HG03097 (cell line): ENCODE measurements around the gene BSX.

Experiments
- ATAC-seq: cut with Tn5 transposase; IDR thresholded peaks from one replicate; pipeline ENCODE4 v1.9.1; 2021; ENCODE audit not compliant: unreplicated experiment, low FRiP score

Gene BSX

GRCh38 chr11:122981388-122982264 lies at the start of gene BSX:
BSX (minus strand) TSS chr11:122981834; CDS start chr11:122981671, 163 bp downstream.
- no peak for ATAC-seq

DNA sequence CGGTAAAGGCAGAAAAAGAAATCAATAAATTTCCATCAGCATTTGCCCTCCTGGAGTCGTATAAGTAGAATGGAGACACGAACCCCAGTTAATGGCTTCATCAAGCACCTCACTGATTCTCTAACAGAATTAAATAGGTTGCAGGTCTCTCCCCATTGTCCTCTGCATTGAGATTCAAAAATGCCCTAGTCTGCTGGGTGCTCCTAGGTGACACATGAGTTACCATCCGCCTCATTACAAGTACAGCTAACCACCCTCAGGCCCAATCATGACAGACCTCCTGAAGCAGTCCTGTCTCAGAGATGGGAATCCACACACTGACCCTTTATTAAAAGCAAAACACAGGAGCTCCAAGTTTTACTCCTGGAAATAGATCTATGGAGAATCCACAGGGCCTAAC lies 48.9 kb upstream of the BSX start:
- no peak for ATAC-seq

DNA sequence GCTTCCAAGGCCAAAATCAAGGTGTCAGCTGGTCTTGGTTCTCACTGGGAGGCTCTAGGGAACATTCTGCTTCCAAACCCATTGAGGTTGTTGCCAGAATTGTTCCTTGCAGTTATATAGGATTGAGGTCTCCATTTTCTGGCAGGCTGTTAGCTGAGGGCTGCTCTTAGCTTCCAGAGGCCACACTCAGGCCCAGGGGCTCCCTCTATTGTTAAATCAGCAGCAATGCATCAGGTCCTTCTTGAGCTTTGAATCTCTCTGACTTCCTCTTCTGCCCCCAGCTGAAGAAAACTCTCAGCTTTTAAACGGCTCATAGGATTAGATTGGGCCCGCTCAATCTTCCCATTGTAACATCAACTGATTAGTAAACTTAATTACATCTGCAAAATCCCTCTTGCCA lies 39.3 kb upstream of the BSX start:
- ATAC-seq = no peak

- no peak for ATAC-seq
These were observed 37.1 kb upstream of the BSX start for GRCh38 chr11:123018702-123019101.

- ATAC-seq = no peak
These were observed 29.9 kb upstream of the BSX start for GRCh38 chr11:123011510-123011909.

GRCh38 chr11:123006860-123007542 lies 25.4 kb upstream of the BSX start:
- no peak for ATAC-seq

DNA sequence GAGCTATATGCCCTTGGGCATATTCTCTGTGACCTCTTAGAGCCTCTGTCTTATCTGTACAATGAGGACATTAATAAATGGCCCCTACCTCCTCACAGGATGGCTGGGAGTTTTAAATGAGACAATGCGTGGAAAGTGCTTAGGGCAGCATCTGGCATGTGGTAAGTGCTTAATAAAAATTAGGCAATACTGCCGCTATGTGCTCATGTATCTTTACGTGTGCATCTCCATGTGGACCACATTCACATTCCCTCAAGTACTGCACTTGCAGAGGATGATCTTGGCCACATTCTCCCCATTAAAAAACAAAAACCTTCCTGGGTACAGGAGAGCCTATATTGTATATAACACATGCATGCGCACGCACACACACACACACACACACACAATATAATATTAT lies 19.1 kb upstream of the BSX start:
- ATAC-seq = no peak

GRCh38 chr11:122998727-122999366 lies 17.2 kb upstream of the BSX start:
- no peak for ATAC-seq

GRCh38 chr11:122995526-122995925 lies 13.9 kb upstream of the BSX start:
- ATAC-seq = no peak

DNA sequence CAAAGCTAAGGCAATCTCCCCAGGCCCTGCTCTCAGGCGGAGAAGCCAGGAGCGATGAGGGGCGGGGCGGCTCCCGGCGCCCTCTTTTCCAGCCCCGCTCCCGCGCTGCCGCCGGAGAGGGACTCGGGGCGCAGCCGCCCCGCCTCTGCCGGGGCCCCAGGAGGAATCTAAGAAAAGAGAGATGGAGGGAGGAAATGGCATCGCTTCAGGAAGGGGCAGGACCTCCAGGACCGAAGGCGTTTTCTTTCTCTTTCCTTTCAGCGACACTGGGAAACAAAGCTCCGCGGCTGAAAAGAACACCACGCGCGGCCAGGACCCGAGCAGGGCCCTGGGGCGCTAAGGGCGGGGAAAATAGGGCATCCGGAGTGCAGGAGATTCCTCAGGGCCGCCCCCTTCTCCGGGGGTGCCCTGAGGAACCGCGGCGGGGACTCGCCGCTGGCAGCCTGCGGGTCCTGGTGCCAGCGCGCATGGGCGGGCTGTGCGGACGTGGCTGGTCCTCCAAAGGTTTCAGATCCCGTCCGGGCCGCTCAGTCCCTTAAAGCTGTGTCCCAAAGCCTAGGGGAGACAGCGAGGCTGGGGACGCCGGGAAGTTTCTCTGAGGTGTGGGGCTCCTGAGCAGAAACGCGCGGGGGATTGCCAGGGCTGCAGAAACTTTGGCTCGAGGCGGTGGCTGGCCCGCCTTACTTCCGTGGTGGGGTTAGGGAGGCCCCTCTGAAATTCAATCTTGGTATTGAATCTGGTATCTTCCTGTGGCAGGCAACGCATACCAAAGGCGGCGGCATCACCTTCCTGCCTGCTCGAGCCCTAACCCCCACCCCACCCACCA lies 2.8 kb upstream of the BSX start:
- ATAC-seq = no peak

DNA sequence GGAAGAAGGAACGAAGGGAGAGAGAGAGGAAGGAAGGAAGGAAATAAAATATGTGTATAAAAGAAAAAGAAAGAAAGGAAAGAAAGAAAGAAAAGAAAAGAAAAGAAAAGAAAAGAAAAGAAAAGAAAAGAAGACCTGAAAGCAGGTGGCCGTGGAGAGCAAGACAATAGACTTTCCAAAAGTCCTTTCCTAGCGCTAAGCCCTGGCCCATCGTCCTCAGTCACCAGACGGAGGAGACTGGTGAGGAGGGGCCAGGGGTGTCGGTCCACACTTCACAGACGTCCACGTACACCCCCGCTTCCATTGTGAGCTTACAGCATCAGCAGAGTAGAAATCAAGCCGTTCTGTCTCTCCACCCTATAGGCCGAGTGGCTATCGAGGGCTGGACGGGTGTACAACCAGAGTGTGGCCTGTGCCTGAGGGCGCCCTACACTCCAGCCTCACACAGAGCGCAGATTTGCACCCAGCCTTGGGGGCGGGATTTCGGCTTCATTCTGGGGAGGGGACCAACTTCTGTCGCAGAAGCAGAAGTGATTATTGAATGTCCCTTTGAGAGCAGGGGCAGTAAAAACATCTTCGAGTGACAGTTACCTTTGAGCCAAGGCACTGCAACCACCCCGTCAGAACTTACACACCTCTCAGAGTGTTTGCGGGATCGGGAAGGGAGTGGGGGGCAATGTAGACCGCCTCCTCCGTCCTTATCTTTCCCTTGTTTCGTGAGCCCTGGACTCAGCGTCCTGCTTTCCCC lies 2.0 kb upstream of the BSX start:
- no peak for ATAC-seq

DNA sequence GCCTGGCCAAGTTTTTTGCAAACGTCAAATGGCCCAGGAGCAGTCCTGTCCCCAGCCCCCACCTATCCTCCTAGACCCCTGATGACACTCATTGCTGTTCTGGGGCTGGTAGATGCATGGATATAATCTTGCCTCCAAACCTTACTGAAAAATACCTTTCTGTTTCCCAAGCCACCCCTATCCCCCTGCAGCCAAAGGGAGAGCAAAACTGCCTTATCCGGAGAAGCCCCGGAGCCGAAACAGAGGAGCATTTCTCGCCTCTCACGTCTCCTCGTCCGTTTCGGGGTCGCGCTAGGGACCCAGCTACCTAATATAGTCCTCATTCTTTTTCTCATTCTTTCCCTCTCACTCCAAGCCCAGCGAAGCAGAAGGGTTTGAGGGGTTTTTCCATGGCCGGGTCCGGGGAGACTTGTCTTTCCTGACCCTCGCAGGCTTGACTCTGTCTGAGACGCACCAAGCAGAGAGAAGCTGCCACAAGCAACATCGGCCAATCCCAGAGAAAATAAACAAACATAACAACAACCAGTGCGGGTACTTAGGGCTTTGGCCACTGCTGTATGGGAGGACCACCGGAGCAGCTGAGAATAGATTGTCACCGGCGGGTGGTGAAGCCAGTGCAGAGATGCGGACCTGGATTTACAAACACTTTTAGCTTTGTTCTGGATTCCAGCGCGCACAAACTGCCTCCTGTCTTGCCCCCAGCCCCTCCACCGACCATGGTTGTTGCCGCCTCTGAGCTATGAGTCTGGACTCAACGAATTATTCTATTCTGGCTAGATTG lies 1.6 kb downstream of the BSX start:
- no peak for ATAC-seq

DNA sequence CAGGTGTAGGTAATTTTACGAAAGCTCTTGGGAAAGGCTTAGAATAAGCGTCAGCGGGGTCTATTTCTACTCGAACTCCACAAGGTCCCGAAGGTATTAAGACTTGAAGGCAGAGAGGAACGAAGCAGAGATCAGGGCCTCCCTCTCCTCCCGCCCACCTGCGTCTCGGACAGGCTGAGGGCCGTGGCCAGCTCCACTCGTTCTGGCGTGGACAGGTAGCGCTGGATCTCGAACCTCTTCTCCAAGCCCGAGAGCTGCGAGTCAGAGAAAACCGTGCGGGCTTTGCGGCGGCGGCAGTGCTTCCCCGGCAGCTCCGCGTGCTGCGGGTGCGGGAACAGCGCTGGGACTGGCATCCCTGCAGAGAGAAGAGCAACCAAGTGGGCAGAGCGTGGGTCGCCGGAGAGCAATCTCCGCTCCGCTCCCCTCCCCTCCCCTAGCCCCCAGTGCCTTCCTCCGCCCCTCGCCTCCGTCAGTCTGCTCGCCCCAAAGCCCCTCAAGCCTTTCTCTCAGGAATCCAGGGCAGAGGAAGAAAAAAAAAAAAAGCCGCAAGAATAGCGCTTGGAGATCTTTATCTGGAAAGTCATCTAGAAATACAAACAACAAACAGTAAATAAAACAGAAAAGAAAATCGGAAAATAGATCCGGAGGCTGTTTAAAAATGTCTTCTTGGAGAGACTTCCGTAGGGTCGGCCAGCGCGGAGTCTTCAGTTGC lies 2.4 kb downstream of the BSX start:
- no peak for ATAC-seq

GRCh38 chr11:122978299-122978620 lies 3.4 kb downstream of the BSX start:
- no peak for ATAC-seq

GRCh38 chr11:122977470-122978298 lies 4.0 kb downstream of the BSX start:
- ATAC-seq = no peak

DNA sequence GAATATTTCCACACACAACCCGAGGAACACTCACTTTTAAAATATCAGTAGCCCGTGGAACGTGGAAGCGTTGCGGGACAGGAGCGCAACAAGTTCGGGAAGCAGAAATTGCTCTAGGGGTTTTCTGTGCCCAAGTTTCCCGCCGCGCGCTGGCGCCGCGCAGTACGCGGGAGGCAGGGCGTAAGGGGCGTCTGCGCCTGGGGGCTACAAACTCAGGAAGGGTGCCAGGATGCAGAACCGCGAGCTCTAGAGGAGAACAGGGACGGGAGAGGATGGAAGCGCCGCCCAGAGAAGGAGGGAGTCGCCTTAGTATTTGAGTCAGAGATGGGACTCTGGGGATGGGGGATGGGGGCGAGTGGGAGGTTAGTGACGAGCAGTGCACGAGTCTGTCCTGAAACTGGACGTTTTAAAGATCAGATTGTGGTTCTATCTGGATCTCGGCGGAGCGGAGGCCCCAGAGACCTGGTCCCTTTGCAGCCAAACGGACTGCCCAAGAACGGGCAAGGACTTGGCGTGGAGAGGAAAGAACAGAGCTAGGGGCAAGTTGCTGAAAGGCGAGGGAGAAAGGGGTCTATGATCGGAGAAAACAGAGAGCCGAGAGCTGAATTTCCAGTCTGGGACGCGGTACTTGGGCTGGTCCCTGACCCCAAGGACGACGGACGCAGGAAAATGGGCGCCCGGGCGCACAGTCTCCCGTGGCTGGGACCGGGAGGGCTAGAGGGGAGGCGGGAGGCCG lies 4.7 kb downstream of the BSX start:
- ATAC-seq = no peak

DNA sequence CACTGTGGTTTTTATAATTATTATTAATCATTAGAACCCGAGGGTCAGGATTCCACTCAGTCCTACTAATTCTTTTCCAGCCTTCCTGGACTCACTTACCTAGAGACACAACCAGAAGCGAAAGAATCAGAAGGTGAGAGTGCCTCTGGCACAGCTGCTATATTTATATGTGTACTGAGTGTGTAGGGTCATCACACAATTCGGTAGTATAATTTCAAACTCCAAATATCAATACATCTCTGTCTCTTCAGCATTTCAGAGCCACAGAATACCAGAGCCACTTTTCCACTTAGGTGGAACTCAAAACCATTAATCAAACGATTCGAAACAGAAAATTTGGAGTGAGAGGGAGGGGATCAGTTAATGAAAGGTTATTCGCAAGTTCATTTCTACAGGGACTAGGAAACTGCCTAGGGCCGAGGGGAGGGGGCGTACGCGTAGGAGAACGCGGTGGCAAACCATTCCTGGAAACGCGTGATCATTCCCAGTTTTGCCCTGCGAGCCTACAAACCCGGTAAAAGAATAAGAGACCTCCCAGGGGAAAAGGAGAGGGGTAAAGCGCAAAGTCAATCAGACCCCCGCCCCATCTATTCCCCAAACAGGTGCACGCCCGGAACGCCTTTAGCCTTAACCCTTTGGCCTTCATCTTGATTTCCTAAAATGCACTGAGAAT lies 5.4 kb downstream of the BSX start:
- ATAC-seq = no peak
